ENCODE data around the gene SLC4A1. TPM values are rescaled to one million over a fixed set of nuclear protein-coding genes. Genes with fewer than 3 reads are reported as not detected.

Gene SLC4A1
- total RNA-seq, 1 experiment from 2014 or later, result 0.22 TPM

- ChIA-PET RAD21 (ENCODE audit: low non-redundant PET in 1 of 2, low total read pairs in 2 of 2, uncharacterized antibody in 2 of 2, unreplicated experiment in 2 of 2) (no interaction called here), CTCF (interaction anchor here (0.8 to 2.4 kb wide), 7 partner anchors 12 to 124 kb away, joined by 3 to 10 read pairs (median 5); partner anchors contain the start of gene GRN), POLR2A (interaction anchor here (0.5 to 2.5 kb wide), 11 partner anchors 9 to 123 kb away, joined by 3 to 8 read pairs (median 4); partner anchors contain the start of genes ATXN7L3, GRN, SLC25A39 and TMUB2)
- H2AFZ ChIP-seq (ENCODE audit: low read depth, low read length, poor library complexity, severe bottlenecking), result no peak overlapping the region
- H3K27me3 ChIP-seq (ENCODE audit: insufficient read depth, low read length), result no peaks in the 10 kb centered on the region
- peak overlapping the region; percentile 71 to 73 for H3K4me3 ChIP-seq (replicated peaks in 1 of 2; ENCODE audit: low read depth in 1 of 2, low read length in 2 of 2)
- peaks cover 0 to 4% of the 10 kb centered on the region in 2 experiments; a peak in 1 of 4 replicates for H3K36me3 ChIP-seq (ENCODE audit: control insufficient read depth in 1 of 2, insufficient read depth in 2 of 2, low read length in 2 of 2)
- peak overlapping the region; percentile 100 for H3K27ac ChIP-seq (ENCODE audit: low read depth, low read length)
- ATAC-seq (no peak), DNase-seq (ENCODE audit: low read depth, low spot score) (no peak)
- H3K4me1 ChIP-seq (ENCODE audit: control insufficient read depth in 1 of 2, insufficient read depth in 2 of 2, low read length in 2 of 2), result peaks cover 28 to 41% of the 10 kb centered on the region in 2 experiments
- H3K79me2 ChIP-seq (ENCODE audit: insufficient read depth, low read length), result peaks cover 22% of the 10 kb centered on the region
- H3K9me2 ChIP-seq (ENCODE audit: insufficient read depth), result no peaks in the 10 kb centered on the region
- TF ChIP-seq SIN3A (IDR thresholded peaks at IDR 0.05; ENCODE audit: low read depth), result peak; percentile 5; the same call in 1 of the 2 replicates
- no peak for TF ChIP-seq SP1 (IDR thresholded peaks at IDR 0.05; ENCODE audit: low read depth)
- peak; percentile 64; the same call in 1 of the 2 replicates for TF ChIP-seq POLR2AphosphoS5 (IDR thresholded peaks at IDR 0.05; ENCODE audit: low read depth, low read length)
- TF ChIP-seq POLR2A (IDR thresholded peaks at IDR 0.05; ENCODE audit: borderline replicate concordance, extremely low read depth, insufficient read depth, insufficient read length), result peak; percentile 26
- TF ChIP-seq ELF1 (IDR thresholded peaks at IDR 0.05; ENCODE audit: borderline replicate concordance, low read depth), result no peak
- H4K20me1 ChIP-seq (ENCODE audit: insufficient read depth), result no peaks in the 10 kb centered on the region
- intact Hi-C loops (cut with micrococcal nuclease), result no loop called here
- H3K9ac ChIP-seq (ENCODE audit: low read length), result peak overlapping the region; percentile 84
- H3K4me2 ChIP-seq (ENCODE audit: low read length), result peak overlapping the region; percentile 90
- BruUV-seq (replicated peaks), result no TSS peak
- H3K9me3 ChIP-seq (ENCODE audit: control insufficient read depth in 1 of 2, insufficient read depth in 1 of 2, low read depth in 1 of 2, low read length in 2 of 2), result no peaks in the 10 kb centered on the region
These were observed 46.1 kb downstream of the SLC4A1 start for GRCh38 chr17:44221862-44222111.

- peak overlapping the region; percentile 90 for H3K4me2 ChIP-seq (ENCODE audit: low read length)
- H3K36me3 ChIP-seq (ENCODE audit: control insufficient read depth in 1 of 2, insufficient read depth in 2 of 2, low read length in 2 of 2), result peaks cover 2 to 9% of the 10 kb centered on the region in 2 experiments; a peak in 3 of 4 replicates
- H2AFZ ChIP-seq (ENCODE audit: low read depth, low read length, poor library complexity, severe bottlenecking), result no peak overlapping the region
- peak overlapping the region; percentile 84 for H3K9ac ChIP-seq (ENCODE audit: low read length)
- DNase-seq (ENCODE audit: low read depth, low spot score) (no peak), ATAC-seq (peak; percentile 17; the same call in 1 of the 2 replicates)
- H3K4me3 ChIP-seq (replicated peaks in 1 of 2; ENCODE audit: low read depth in 1 of 2, low read length in 2 of 2), result peak overlapping the region; percentile 71 to 73
- H3K4me1 ChIP-seq (ENCODE audit: control insufficient read depth in 1 of 2, insufficient read depth in 2 of 2, low read length in 2 of 2), result peaks cover 28 to 44% of the 10 kb centered on the region in 2 experiments
- peaks cover 27% of the 10 kb centered on the region for H3K79me2 ChIP-seq (ENCODE audit: insufficient read depth, low read length)
- no peaks in the 10 kb centered on the region for H3K27me3 ChIP-seq (ENCODE audit: insufficient read depth, low read length)
- CTCF ChIA-PET, result interaction anchor here (0.8 to 2.4 kb wide), 8 partner anchors 11 to 124 kb away, joined by 3 to 10 read pairs (median 4); partner anchors contain the start of gene GRN
- intact Hi-C loops (cut with micrococcal nuclease), result no loop called here
- H3K9me3 ChIP-seq (ENCODE audit: control insufficient read depth in 1 of 2, insufficient read depth in 1 of 2, low read depth in 1 of 2, low read length in 2 of 2), result no peaks in the 10 kb centered on the region
- TSS peak; percentile 49 for BruUV-seq (replicated peaks)
- POLR2A ChIA-PET, result interaction anchor here (0.5 to 2.5 kb wide), 11 partner anchors 9 to 124 kb away, joined by 3 to 8 read pairs (median 4); partner anchors contain the start of genes ATXN7L3, GRN, SLC25A39 and TMUB2
- RAD21 ChIA-PET (ENCODE audit: low non-redundant PET in 1 of 2, low total read pairs in 2 of 2, uncharacterized antibody in 2 of 2, unreplicated experiment in 2 of 2), result no interaction called here
- H3K9me2 ChIP-seq (ENCODE audit: insufficient read depth), result no peaks in the 10 kb centered on the region
- H4K20me1 ChIP-seq (ENCODE audit: insufficient read depth), result no peaks in the 10 kb centered on the region
- peak overlapping the region; percentile 100 for H3K27ac ChIP-seq (ENCODE audit: low read depth, low read length)
- no peak for TF ChIP-seq EGR1 (IDR thresholded peaks at IDR 0.05; ENCODE audit: low read depth)
- no peak for TF ChIP-seq EZH2 (IDR thresholded peaks at IDR 0.05)
- TF ChIP-seq FOSL1 (IDR thresholded peaks at IDR 0.05; ENCODE audit: low read depth), result no peak
- no peak for TF ChIP-seq CBX3 (IDR thresholded peaks at IDR 0.05; ENCODE audit: low read depth)
- no peak for TF ChIP-seq YY1 (IDR thresholded peaks at IDR 0.05; ENCODE audit: extremely low read depth, insufficient replicate concordance, low read depth, low read length)
- peak; percentile 60 for TF ChIP-seq POLR2AphosphoS5 (IDR thresholded peaks at IDR 0.05; ENCODE audit: low read depth, low read length)
- peak; percentile 20 for TF ChIP-seq POLR2A (IDR thresholded peaks at IDR 0.05; ENCODE audit: borderline replicate concordance, extremely low read depth, insufficient read depth, insufficient read length)
- no peak for TF ChIP-seq SRF (IDR thresholded peaks at IDR 0.05; ENCODE audit: low read depth)
- TF ChIP-seq ATF3 (IDR thresholded peaks at IDR 0.05), result no peak
- no peak for TF ChIP-seq REST (IDR thresholded peaks at IDR 0.05; ENCODE audit: low read depth)
- TF ChIP-seq SIN3A (IDR thresholded peaks at IDR 0.05; ENCODE audit: low read depth), result peak; percentile 14; the same call in 1 of the 2 replicates
These were observed 46.7 kb downstream of the SLC4A1 start for GRCh38 chr17:44221084-44221861.
